Gastrocnemius medialis (tissue), 4 donors: ENCODE measurements around the gene NLRP5. TPM values are rescaled to one million over a fixed set of nuclear protein-coding genes. Genes with fewer than 3 reads are reported as not detected.

Experiments
- ATAC-seq, 2 donors: fragments of 150-250 bp; one replicate each; pipeline ENCODE4 v1.9.1; 2016
- DNase-seq, 2 donors: peaks; one replicate each; pipeline ENCODE4 v3.0.0-alpha.2; 2019
- H3K27ac ChIP-seq, 4 donors: fragments of 200-600 bp; sonication (generic); 1 replicate in 1 of 4; 2 replicates in 3 of 4; pipeline ENCODE4 v1.5.1; 2016 to 2018; ENCODE audit warnings: mild to moderate bottlenecking in 2 of 4, moderate library complexity in 1 of 4
- H3K27me3 ChIP-seq, 3 donors: fragments of 200-600 bp; sonication (generic) in 2 of 3; 1 replicate in 1 of 3; 2 replicates in 2 of 3; pipeline versions ENCODE4 v1.5.1 to v1.6.0; 2016 to 2019; ENCODE audit warnings: mild to moderate bottlenecking in 1 of 3, moderate library complexity in 1 of 3
- H3K36me3 ChIP-seq, 2 donors: fragments of 200-600 bp; sonication (generic) in 1 of 2; one replicate each; pipeline ENCODE4 v1.5.1; 2017 to 2018
- H3K4me1 ChIP-seq, 2 donors: fragments of 200-600 bp; sonication (generic) in 1 of 2; one replicate each; pipeline ENCODE4 v1.5.1; 2016 to 2017; ENCODE audit warnings: mild to moderate bottlenecking in 2 of 2
- H3K4me3 ChIP-seq, 4 donors: fragments of 200-600 bp; sonication (generic) in 3 of 4; 1 replicate in 1 of 4; 2 replicates in 3 of 4; pipeline ENCODE4 v1.5.1; 2016 to 2019; ENCODE audit warnings: mild to moderate bottlenecking in 2 of 4
- H3K9me3 ChIP-seq, 3 donors: fragments of 200-600 bp; sonication (generic) in 2 of 3; 1 replicate in 1 of 3; 2 replicates in 2 of 3; pipeline ENCODE4 v1.5.1; 2016 to 2019
- POLR2A ChIP-seq, 2 donors: fragments of 450-650 bp; IDR thresholded peaks; one replicate each; pipeline ENCODE4 v1.6.1; 2017; ENCODE audit warnings: antibody characterized with exemption in 2 of 2, mild to moderate bottlenecking in 2 of 2, moderate library complexity in 2 of 2
- in situ Hi-C, 4 donors: fragments of 200-750 bp; cut with MboI; loops; one replicate each; pipeline versions ENCODE4 v1.15.0 to v1.8.0; 2017; ENCODE audit warnings: low sequenced_read_pairs in 4 of 4
- intact Hi-C: fragments of 100-400 bp; cut with DNase I; formaldehyde crosslinking; loops from one replicate; pipeline ENCODE4 v1.15.1; 2023; ENCODE audit warnings: low total_unique reads
- total RNA-seq, 4 donors: library from RNA; depleted of rRNA; stranded (reverse); fragments of >200 nt; gene quantifications; one replicate each; pipeline versions ENCODE4 v1.1.0 to v1.2.3, GENCODE V29; 2016
- TF ChIP-seq, protein P1 (sequence below), 5 experiments: fragments of 450-650 bp in 3 of 5; fragments of 200-600 bp in 2 of 5; sonication (generic) in 2 of 5; IDR thresholded peaks in 4 of 5; conservative IDR thresholded peaks in 1 of 5; 1 replicate in 4 of 5; 2 replicates in 1 of 5; pipeline ENCODE4 v1.5.1; 2016 to 2019; ENCODE audit warnings: antibody characterized with exemption in 5 of 5, mild to moderate bottlenecking in 3 of 5, moderate library complexity in 3 of 5

NLRP5 gene
- total RNA-seq, 4 donors from 2014 or later: not detected

DNA sequence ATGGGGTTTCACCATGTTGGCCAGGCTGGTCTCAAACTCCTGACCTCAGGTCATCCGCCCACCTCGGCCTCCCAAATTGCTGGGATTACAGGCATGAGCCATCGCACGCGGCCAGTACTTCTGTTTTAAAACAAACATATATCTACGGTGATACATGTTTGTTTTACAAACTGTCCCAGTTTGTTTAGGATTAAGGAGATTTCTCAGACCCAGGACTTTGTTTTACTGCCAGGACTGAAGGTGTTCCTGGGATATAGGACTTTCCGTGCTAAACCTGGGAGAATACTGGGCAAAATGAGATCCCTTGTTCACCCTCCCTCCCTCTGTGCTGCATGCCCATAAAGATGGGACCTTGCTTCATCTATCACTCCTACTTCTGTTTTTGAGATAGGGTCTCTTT is 30.1 kb upstream of the NLRP5 start:
- in situ Hi-C loops (no loop called here), intact Hi-C loops (no loop called here)
- ATAC-seq (no peak), DNase-seq (no peak)
- Histone ChIP-seq H3K27ac (no peak overlapping the region), H3K9me3 (no peaks in the 10 kb centered on the region), H3K4me1 (no peaks in the 10 kb centered on the region), H3K36me3 (no peaks in the 10 kb centered on the region), H3K27me3 (no peaks in the 10 kb centered on the region), H3K4me3 (no peak overlapping the region)
- no peak for TF ChIP-seq POLR2A (IDR thresholded peaks at IDR 0.05)
- TF ChIP-seq, protein P1, sequence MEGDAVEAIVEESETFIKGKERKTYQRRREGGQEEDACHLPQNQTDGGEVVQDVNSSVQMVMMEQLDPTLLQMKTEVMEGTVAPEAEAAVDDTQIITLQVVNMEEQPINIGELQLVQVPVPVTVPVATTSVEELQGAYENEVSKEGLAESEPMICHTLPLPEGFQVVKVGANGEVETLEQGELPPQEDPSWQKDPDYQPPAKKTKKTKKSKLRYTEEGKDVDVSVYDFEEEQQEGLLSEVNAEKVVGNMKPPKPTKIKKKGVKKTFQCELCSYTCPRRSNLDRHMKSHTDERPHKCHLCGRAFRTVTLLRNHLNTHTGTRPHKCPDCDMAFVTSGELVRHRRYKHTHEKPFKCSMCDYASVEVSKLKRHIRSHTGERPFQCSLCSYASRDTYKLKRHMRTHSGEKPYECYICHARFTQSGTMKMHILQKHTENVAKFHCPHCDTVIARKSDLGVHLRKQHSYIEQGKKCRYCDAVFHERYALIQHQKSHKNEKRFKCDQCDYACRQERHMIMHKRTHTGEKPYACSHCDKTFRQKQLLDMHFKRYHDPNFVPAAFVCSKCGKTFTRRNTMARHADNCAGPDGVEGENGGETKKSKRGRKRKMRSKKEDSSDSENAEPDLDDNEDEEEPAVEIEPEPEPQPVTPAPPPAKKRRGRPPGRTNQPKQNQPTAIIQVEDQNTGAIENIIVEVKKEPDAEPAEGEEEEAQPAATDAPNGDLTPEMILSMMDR (IDR thresholded peaks at IDR 0.05 in 4 of 5, conservative IDR thresholded peaks at IDR 0.05 in 1 of 5): no peak

DNA sequence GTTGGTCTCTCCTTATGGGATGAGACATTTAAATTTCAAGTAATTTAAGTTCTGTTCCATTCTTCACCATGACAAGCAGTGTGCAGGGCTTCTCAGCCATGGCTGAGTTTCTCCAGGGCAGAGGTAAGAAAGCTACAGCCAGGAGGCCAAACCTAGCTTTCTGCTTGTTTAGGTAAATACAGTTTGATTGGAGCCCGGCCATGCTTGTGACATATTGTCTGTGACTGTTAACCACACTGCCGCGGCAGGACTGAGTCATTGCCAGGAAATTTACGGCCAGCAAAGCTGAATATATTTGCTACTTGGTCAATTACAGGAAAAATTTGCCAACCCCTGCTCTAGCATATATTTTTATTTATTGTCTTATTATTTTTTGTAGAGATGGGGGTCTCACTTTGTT is 28.2 kb upstream of the NLRP5 start:
- H3K4me3 ChIP-seq: no peak overlapping the region
- no peaks in the 10 kb centered on the region for H3K9me3 ChIP-seq
- H3K27me3 ChIP-seq: no peaks in the 10 kb centered on the region
- TF ChIP-seq POLR2A (IDR thresholded peaks at IDR 0.05): no peak
- TF ChIP-seq, protein P1 (IDR thresholded peaks at IDR 0.05 in 4 of 5, conservative IDR thresholded peaks at IDR 0.05 in 1 of 5): no peak
- in situ Hi-C loops (no loop called here), intact Hi-C loops (no loop called here)
- DNase-seq (no peak), ATAC-seq (no peak)
- no peaks in the 10 kb centered on the region for H3K4me1 ChIP-seq
- H3K36me3 ChIP-seq: no peaks in the 10 kb centered on the region
- H3K27ac ChIP-seq: no peak overlapping the region

DNA sequence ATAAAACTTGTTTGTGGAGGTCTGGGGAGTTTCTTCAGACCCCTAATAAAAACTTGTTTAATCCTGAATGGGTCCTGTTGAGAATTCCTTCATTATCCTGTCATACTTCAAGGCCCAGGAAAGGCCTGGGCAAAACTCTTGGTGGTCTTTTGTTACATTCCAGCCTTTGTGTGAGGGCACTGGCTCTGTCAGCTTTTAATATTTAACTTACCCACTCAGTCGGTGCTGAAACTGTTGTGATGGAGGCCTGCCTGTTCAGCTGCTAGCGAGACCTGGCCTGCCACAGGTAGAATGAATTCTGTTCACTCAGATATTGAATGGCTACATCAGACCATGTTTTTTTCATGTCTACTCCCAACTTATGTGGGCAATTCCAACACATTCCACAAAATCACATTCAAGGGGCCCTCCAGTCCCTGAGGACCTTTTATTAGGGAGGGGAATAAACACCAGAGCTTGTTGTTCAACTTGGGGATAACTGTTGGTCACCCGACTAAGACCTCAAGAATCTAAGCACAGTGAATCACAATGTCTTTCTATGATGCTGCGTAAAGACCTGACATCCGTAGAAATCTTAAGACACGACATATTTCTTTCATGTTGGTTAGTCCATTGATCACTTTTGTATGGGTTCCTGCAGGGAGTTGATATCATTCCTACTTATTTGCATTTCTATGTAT is 26.4 kb upstream of the NLRP5 start:
- H3K4me1 ChIP-seq: no peaks in the 10 kb centered on the region
- ATAC-seq (no peak), DNase-seq (no peak)
- TF ChIP-seq, protein P1 (IDR thresholded peaks at IDR 0.05 in 4 of 5, conservative IDR thresholded peaks at IDR 0.05 in 1 of 5): no peak
- no peak for TF ChIP-seq POLR2A (IDR thresholded peaks at IDR 0.05)
- in situ Hi-C loops: no loop called here
- intact Hi-C loops: no loop called here
- no peaks in the 10 kb centered on the region for H3K9me3 ChIP-seq
- no peak overlapping the region for H3K27ac ChIP-seq
- no peaks in the 10 kb centered on the region for H3K27me3 ChIP-seq
- H3K36me3 ChIP-seq: no peaks in the 10 kb centered on the region
- no peak overlapping the region for H3K4me3 ChIP-seq

DNA sequence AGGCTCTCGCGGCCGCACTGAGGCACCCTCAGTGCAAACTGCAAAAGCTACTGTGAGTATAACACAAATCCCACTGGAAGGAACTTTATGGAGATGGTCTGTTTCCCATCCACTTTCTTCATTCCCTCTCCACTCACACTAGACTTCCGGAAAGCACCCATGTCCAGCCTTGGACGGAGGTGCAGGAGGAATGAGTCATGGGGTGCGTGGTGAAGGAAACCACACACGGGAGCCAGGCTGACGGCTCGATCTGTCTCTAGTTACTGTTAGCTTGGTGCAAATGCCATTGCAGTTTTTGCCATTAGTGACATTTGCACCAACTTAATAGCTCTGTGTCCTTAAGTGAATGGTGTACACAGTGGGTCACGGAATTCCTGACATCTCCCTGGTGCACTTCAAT is 24.4 kb upstream of the NLRP5 start:
- H3K9me3 ChIP-seq: no peaks in the 10 kb centered on the region
- no peak overlapping the region for H3K27ac ChIP-seq
- intact Hi-C loops: no loop called here

More for the DNA sequence above, 24.4 kb upstream of the NLRP5 start:
- Histone ChIP-seq H3K36me3 (no peaks in the 10 kb centered on the region), H3K4me1 (no peaks in the 10 kb centered on the region), H3K27me3 (no peaks in the 10 kb centered on the region), H3K4me3 (no peak overlapping the region)
- DNase-seq (no peak), ATAC-seq (no peak)
- TF ChIP-seq, protein P1 (IDR thresholded peaks at IDR 0.05 in 4 of 5, conservative IDR thresholded peaks at IDR 0.05 in 1 of 5): no peak
- no peak for TF ChIP-seq POLR2A (IDR thresholded peaks at IDR 0.05)
- in situ Hi-C loops: no loop called here
